Natural killer cell (primary cell): ENCODE data around the gene NABP1. TPM values are rescaled to one million over a fixed set of nuclear protein-coding genes. Genes with fewer than 3 reads are reported as not detected.

Experiments used
- ATAC-seq, 3 donors: fragments of 150-1000 bp in 2 of 3; fragments of 200-7000 bp in 1 of 3; cut with Tn5 transposase; 1 replicate in 1 of 3; 2 replicates in 2 of 3; pipeline ENCODE4 v1.10.0; 2021; ENCODE audit warnings: mild to moderate bottlenecking in 2 of 3, moderate library complexity in 2 of 3
- DNase-seq, 2 donors: peaks; one replicate each; pipeline versions ENCODE4 v3.0.0 to v3.0.0-alpha.2; 2013 to 2021; ENCODE audit warnings: mixed read lengths in 1 of 2
- H3K27ac ChIP-seq: one replicate; pipeline ENCODE4 v1.5.1; 2013; ENCODE audit warnings: mild to moderate bottlenecking, low read length
- H3K27me3 ChIP-seq: one replicate; pipeline ENCODE4 v1.6.1; 2013; ENCODE audit warnings: low read length; ENCODE audit not compliant: control insufficient read depth, insufficient read depth
- H3K36me3 ChIP-seq: one replicate; pipeline ENCODE4 v1.6.1; 2013; ENCODE audit warnings: low read length; ENCODE audit not compliant: control insufficient read depth, insufficient read depth
- H3K4me1 ChIP-seq: one replicate; pipeline ENCODE4 v1.6.1; 2013; ENCODE audit warnings: low read length; ENCODE audit not compliant: control insufficient read depth, insufficient read depth
- H3K4me3 ChIP-seq: one replicate; pipeline ENCODE4 v1.5.1; 2013; ENCODE audit warnings: low read length
- H3K9me3 ChIP-seq: one replicate; pipeline ENCODE4 v1.6.1; 2013; ENCODE audit warnings: low read length; ENCODE audit not compliant: control insufficient read depth, insufficient read depth
- H3K27ac Mint-ChIP-seq, 2 donors: one replicate each; pipeline ENCODE4 v1.8.0; 2022; ENCODE audit warnings: mild to moderate bottlenecking in 2 of 2, mixed read lengths in 2 of 2, moderate library complexity in 1 of 2
- H3K27me3 Mint-ChIP-seq, 2 donors: one replicate each; pipeline ENCODE4 v1.8.0; 2022; ENCODE audit warnings: low read depth in 2 of 2, mixed read lengths in 2 of 2
- H3K36me3 Mint-ChIP-seq: one replicate; pipeline ENCODE4 v1.8.0; 2022; ENCODE audit warnings: mixed read lengths
- H3K4me1 Mint-ChIP-seq, 2 donors: one replicate each; pipeline ENCODE4 v1.8.0; 2022; ENCODE audit warnings: mixed read lengths in 2 of 2
- H3K4me3 Mint-ChIP-seq: one replicate; pipeline ENCODE4 v1.8.0; 2022; ENCODE audit warnings: mild to moderate bottlenecking, moderate library complexity, mixed read lengths
- H3K9me3 Mint-ChIP-seq, 2 donors: one replicate each; pipeline ENCODE4 v1.8.0; 2022; ENCODE audit warnings: mixed read lengths in 2 of 2
- CTCF ChIP-seq: fragments of 200-600 bp; IDR thresholded peaks from one replicate; pipeline ENCODE4 v1.8.0; 2022; ENCODE audit warnings: antibody characterized with exemption
- intact Hi-C: fragments of 100-400 bp; cut with micrococcal nuclease; formaldehyde crosslinking; loops from one replicate; pipeline ENCODE4 v1.14.2; 2022
- total RNA-seq, 4 donors: library from RNA; stranded (reverse); fragments of 120-200 nt in 1 of 4; gene quantifications; one replicate each; pipeline versions ENCODE4 v1.2.3 to v1.2.4, GENCODE V29; 2013 to 2022

The NABP1 gene
- total RNA-seq, 3 donors from 2014 or later (not counting 1 experiment from before 2014, with no cell fraction given): 44.5 to 52.2 (median 45.7) TPM

DNA sequence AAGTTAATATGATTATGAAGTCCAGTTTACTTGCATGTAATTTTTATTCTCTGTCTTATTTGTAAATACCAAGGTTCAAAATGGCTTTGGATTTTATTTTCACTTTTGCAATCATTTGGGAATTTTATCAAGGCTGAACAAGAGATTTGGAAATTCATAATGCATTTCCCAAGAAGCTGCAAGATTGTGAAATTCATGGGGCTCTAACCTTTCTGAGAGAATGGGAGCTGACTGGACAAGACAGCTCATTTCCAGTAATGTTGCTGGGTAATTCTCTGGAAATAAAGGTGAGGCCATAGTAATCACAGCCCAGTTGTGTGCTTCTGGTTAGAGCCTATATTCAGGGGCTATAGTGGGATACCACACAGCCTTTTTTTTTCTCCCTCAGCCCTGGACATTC lies 21.5 kb upstream of the NABP1 start:
- no peaks in the 10 kb centered on the region for H3K27me3 Mint-ChIP-seq
- H3K9me3 Mint-ChIP-seq: no peaks in the 10 kb centered on the region
- DNase-seq: no peak
- no peak for TF ChIP-seq CTCF
- intact Hi-C loops: no loop called here
- H3K27me3 ChIP-seq: no peaks in the 10 kb centered on the region
- no peaks in the 10 kb centered on the region for H3K9me3 ChIP-seq
- no peak overlapping the region for H3K4me3 Mint-ChIP-seq
- no peak overlapping the region for H3K27ac Mint-ChIP-seq
- H3K36me3 ChIP-seq: no peaks in the 10 kb centered on the region
- peaks cover 12 to 13% of the 10 kb centered on the region in 2 donors for H3K4me1 Mint-ChIP-seq
- H3K4me3 ChIP-seq: no peak overlapping the region
- H3K36me3 Mint-ChIP-seq: no peaks in the 10 kb centered on the region
- H3K27ac ChIP-seq: no peak overlapping the region
- H3K4me1 ChIP-seq: peaks cover 4% of the 10 kb centered on the region
- no peak for ATAC-seq

DNA sequence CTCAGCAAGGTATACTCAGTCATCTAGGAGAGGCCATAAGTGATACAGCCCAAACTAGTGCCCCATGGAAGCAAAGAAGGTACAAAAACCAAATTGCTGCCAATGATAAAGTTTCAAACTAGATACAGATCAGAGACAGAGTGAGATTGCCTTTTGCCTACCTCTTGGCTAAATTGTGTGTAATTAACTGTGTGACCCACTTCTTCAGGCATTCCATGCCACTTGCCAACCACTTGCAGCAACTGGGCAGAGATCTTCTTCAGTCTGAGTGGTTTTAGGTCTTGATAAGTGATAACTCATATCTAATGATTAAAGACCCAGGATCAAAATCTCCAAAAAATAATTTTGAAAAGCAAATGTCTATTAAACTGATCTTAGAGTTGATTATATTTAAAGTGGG lies 21.1 kb upstream of the NABP1 start:
- Histone ChIP-seq H3K4me1 (peaks cover 4% of the 10 kb centered on the region), H3K36me3 (no peaks in the 10 kb centered on the region), H3K9me3 (no peaks in the 10 kb centered on the region), H3K27me3 (no peaks in the 10 kb centered on the region), H3K27ac (no peak overlapping the region), H3K4me3 (no peak overlapping the region)
- ATAC-seq (no peak), DNase-seq (no peak)
- Mint-ChIP-seq H3K36me3 (no peaks in the 10 kb centered on the region), H3K4me3 (no peak overlapping the region), H3K27me3 (no peaks in the 10 kb centered on the region), H3K4me1 (peaks cover 14 to 15% of the 10 kb centered on the region in 2 donors), H3K27ac (no peak overlapping the region), H3K9me3 (no peaks in the 10 kb centered on the region)
- TF ChIP-seq CTCF: no peak
- intact Hi-C loops: no loop called here

DNA sequence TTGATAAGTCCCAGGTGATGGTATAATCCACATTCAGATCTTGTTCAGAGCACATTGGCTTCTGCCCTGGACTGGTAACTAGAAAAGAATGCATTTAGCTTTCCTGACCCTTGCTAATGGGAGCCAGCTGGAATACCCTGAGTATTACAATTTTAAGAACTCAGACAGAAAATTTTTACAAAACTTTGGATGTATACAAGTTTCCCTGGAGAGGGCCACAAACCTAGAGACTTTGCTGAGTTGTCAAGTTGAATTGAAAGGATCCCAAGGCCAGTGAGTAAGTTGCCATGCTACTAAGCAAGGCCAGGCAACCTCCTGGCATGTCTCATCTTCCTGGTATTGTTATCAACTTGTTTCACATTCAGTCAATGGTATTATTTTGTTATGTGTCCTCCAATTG lies 20.0 kb upstream of the NABP1 start:
- no peak for TF ChIP-seq CTCF
- Mint-ChIP-seq H3K27me3 (no peaks in the 10 kb centered on the region), H3K4me3 (no peak overlapping the region), H3K36me3 (no peaks in the 10 kb centered on the region), H3K4me1 (peaks cover 14 to 15% of the 10 kb centered on the region in 2 donors), H3K9me3 (no peaks in the 10 kb centered on the region), H3K27ac (no peak overlapping the region)
- H3K27me3 ChIP-seq: no peaks in the 10 kb centered on the region
- intact Hi-C loops: no loop called here
- H3K9me3 ChIP-seq: no peaks in the 10 kb centered on the region
- no peak overlapping the region for H3K4me3 ChIP-seq
- H3K27ac ChIP-seq: no peak overlapping the region
- H3K4me1 ChIP-seq: peaks cover 4% of the 10 kb centered on the region
- H3K36me3 ChIP-seq: no peaks in the 10 kb centered on the region
- ATAC-seq: no peak
- DNase-seq: no peak

DNA sequence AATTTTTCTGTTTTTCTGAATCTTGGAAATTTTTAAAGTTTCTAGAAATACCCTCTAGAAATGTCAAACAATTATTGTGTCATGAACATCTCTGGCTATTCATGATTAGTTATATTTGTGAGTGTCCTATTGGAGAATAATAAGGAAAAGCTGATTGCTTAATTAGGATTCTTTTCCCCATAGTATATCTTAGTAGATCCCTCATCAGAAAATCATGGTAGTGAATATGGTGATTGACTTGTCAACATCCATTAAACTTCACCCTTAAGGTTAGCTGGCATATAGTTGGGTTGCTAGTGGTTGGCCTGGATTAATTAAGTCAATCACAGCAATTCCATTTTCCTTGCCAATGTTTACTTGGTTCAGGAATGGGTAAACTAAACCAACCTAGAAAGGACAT lies 18.7 kb upstream of the NABP1 start:
- Mint-ChIP-seq H3K27ac (no peak overlapping the region), H3K36me3 (no peaks in the 10 kb centered on the region), H3K4me1 (peaks cover 14 to 15% of the 10 kb centered on the region in 2 donors), H3K4me3 (no peak overlapping the region), H3K9me3 (no peaks in the 10 kb centered on the region), H3K27me3 (no peaks in the 10 kb centered on the region)
- no peaks in the 10 kb centered on the region for H3K9me3 ChIP-seq
- DNase-seq (no peak), ATAC-seq (no peak)
- intact Hi-C loops: no loop called here
- peaks cover 4% of the 10 kb centered on the region for H3K4me1 ChIP-seq
- no peak overlapping the region for H3K4me3 ChIP-seq
- no peaks in the 10 kb centered on the region for H3K36me3 ChIP-seq
- H3K27me3 ChIP-seq: no peaks in the 10 kb centered on the region
- TF ChIP-seq CTCF: no peak
- no peak overlapping the region for H3K27ac ChIP-seq
